Nephron progenitor cell (in vitro differentiated cells): Measurements from ENCODE around the gene RIT1.
"Not testable (repeated sequence)": the region's sequence is repeated elsewhere in the genome, so short reads cannot be mapped to it uniquely, and the experiment has no call there.

Experiments used
- DNase-seq: peaks from one replicate; pipeline ENCODE4 v3.0.0; 2021
- H3K27ac Mint-ChIP-seq: 2 replicates; pipeline ENCODE4 v1.8.0; 2021; ENCODE audit warnings: mild to moderate bottlenecking, moderate library complexity, mixed read lengths
- H3K27me3 Mint-ChIP-seq: 2 replicates; pipeline ENCODE4 v1.8.0; 2021; ENCODE audit warnings: mild to moderate bottlenecking, low read depth, mixed read lengths; ENCODE audit not compliant: poor library complexity
- H3K36me3 Mint-ChIP-seq: 2 replicates; pipeline ENCODE4 v1.8.0; 2021; ENCODE audit warnings: low read depth, mixed read lengths
- H3K4me1 Mint-ChIP-seq: 2 replicates; pipeline ENCODE4 v1.8.0; 2021; ENCODE audit warnings: mixed read lengths
- H3K4me3 Mint-ChIP-seq: 2 replicates; pipeline ENCODE4 v1.8.0; 2021; ENCODE audit warnings: mild to moderate bottlenecking, moderate library complexity, mixed read lengths
- H3K9me3 Mint-ChIP-seq: 2 replicates; pipeline ENCODE4 v1.8.0; 2021; ENCODE audit warnings: mild to moderate bottlenecking, moderate library complexity, mixed read lengths
- TF ChIP-seq, protein P1 (sequence below): fragments of 200-600 bp; sonication (generic); IDR thresholded peaks from 2 replicates; pipeline ENCODE4 v1.5.0; 2021; ENCODE audit warnings: antibody characterized with exemption

The RIT1 gene

DNA sequence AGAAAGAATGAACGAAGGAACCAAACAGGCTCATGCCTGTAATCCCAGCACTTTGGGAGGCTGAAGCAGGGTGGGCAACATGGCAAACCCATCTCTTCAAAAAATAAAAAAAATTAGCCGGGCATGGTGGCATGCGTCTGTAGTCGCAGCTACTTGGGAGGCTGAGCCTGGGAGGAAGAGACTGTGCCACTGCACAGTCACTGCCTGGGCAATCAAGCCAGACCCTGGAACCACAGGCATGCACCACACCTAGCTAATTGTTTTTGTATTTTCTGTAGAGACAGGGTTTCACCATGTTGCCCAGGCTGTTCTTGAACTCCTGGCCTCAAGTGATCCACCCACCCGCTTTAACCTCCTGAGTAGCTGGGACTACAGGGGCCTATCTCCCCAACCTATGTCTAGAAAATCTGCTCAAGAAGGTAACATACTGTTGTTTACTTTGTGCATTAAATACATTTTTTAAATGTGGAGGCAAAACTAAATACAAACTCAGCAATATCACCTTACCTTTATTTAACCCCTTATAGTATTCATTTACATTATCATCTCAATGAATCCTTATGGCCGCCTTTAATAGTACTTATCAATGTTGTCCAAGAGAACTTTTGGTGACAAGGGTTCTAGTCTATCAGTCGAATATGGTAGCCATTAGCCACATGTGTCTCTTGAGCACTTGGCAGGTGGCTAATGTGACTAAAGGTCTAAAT, 20.3 kb upstream of the RIT1 start:
- TF ChIP-seq, protein P1, sequence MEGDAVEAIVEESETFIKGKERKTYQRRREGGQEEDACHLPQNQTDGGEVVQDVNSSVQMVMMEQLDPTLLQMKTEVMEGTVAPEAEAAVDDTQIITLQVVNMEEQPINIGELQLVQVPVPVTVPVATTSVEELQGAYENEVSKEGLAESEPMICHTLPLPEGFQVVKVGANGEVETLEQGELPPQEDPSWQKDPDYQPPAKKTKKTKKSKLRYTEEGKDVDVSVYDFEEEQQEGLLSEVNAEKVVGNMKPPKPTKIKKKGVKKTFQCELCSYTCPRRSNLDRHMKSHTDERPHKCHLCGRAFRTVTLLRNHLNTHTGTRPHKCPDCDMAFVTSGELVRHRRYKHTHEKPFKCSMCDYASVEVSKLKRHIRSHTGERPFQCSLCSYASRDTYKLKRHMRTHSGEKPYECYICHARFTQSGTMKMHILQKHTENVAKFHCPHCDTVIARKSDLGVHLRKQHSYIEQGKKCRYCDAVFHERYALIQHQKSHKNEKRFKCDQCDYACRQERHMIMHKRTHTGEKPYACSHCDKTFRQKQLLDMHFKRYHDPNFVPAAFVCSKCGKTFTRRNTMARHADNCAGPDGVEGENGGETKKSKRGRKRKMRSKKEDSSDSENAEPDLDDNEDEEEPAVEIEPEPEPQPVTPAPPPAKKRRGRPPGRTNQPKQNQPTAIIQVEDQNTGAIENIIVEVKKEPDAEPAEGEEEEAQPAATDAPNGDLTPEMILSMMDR = no peak
- peaks cover 62% of the 10 kb centered on the region for H3K36me3 Mint-ChIP-seq
- DNase-seq = no peak
- H3K9me3 Mint-ChIP-seq = no peaks in the 10 kb centered on the region
- peak overlapping the region; percentile 78 for H3K4me3 Mint-ChIP-seq
- H3K27me3 Mint-ChIP-seq = no peaks in the 10 kb centered on the region
- no peaks in the 10 kb centered on the region for H3K4me1 Mint-ChIP-seq
- no peak overlapping the region for H3K27ac Mint-ChIP-seq

GRCh38 chr1:155930725-155931124, 19.6 kb upstream of the RIT1 start:
- Mint-ChIP-seq H3K36me3 (peaks cover 69% of the 10 kb centered on the region), H3K4me3 (peak overlapping the region; percentile 78), H3K27ac (peak overlapping the region; percentile 95)
- not testable (repeated sequence) for H3K4me1 Mint-ChIP-seq, H3K9me3 Mint-ChIP-seq, DNase-seq, H3K27me3 Mint-ChIP-seq

DNA sequence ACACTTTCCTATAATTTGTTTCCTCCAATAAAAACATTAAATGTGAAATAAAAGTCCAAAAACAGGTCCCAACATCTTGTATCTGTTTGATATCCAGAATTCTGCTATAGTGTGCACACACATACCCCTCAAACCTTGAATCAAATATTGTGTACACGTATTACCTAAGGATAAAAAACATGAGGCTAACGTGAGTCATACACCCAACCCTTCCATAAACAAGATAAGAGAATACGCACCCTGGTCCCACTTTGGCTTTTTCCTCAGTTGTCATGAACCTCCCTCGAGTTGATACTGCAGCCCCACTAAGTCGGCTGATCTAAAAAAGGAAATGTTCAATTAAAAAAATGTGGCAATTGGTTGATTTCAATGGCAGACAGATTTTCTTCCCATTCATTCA, 17.9 kb upstream of the RIT1 start:
- Mint-ChIP-seq H3K27me3 (no peaks in the 10 kb centered on the region), H3K4me3 (no peak overlapping the region), H3K27ac (no peak overlapping the region), H3K36me3 (peaks cover 76% of the 10 kb centered on the region), H3K4me1 (no peaks in the 10 kb centered on the region), H3K9me3 (no peaks in the 10 kb centered on the region)
- TF ChIP-seq, protein P1 = no peak
- no peak for DNase-seq

- no peak for DNase-seq
- no peak overlapping the region for H3K4me3 Mint-ChIP-seq
- H3K27ac Mint-ChIP-seq = peak overlapping the region; percentile 65
- no peaks in the 10 kb centered on the region for H3K9me3 Mint-ChIP-seq
- H3K27me3 Mint-ChIP-seq = no peaks in the 10 kb centered on the region
- TF ChIP-seq, protein P1 = no peak
- no peaks in the 10 kb centered on the region for H3K4me1 Mint-ChIP-seq
- H3K36me3 Mint-ChIP-seq = peaks cover 84% of the 10 kb centered on the region
These were observed 14.4 kb upstream of the RIT1 start for GRCh38 chr1:155925506-155925905.

DNA sequence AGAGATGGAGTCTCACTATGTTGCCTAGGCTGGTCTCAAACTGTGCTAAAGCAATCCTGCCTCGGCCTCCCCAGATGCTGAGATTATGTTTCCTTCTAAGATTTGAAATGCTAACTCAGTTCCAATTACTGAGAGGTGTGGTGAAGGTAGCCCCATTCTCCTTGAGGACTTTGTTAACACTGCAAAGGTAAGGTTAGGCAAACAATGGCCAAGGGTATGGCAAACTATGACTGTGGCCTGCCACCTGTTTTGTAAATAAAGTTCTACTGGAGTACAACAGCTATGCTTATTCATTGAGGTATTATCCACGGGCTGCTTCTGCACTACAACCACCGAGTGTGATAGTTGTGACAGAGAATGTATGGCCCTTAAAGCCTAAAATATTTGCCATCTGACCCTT, 9.6 kb upstream of the RIT1 start:
- Mint-ChIP-seq H3K27me3 (no peaks in the 10 kb centered on the region), H3K36me3 (peaks cover 76% of the 10 kb centered on the region), H3K4me3 (no peak overlapping the region), H3K9me3 (no peaks in the 10 kb centered on the region), H3K27ac (no peak overlapping the region), H3K4me1 (no peaks in the 10 kb centered on the region)
- no peak for DNase-seq
- TF ChIP-seq, protein P1 = no peak

DNA sequence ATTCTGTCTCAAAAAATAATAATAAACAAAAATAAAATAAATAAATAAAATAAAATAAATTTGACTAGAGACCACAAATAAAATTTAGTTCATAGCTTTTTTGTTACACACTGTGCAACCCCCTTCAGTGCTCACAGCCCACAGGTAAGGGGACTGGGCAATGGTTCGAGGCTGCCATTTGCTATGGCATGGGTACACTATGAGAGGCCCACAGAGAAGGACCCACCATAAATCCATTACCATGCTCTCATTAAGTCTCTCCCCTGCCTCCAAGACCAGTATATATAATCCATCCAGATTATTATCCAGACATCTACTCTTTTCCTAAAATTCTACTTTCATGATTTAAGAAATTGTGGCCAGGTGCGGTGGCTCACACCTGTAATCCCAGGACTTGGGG, 8.7 kb upstream of the RIT1 start:
- no peaks in the 10 kb centered on the region for H3K9me3 Mint-ChIP-seq
- no peak for DNase-seq
- peaks cover 71% of the 10 kb centered on the region for H3K36me3 Mint-ChIP-seq
- no peak overlapping the region for H3K4me3 Mint-ChIP-seq
- H3K27ac Mint-ChIP-seq = no peak overlapping the region
- no peaks in the 10 kb centered on the region for H3K27me3 Mint-ChIP-seq
- TF ChIP-seq, protein P1 = no peak
- H3K4me1 Mint-ChIP-seq = no peaks in the 10 kb centered on the region
